ENCODE measurements around the gene VTI1A.

DNA sequence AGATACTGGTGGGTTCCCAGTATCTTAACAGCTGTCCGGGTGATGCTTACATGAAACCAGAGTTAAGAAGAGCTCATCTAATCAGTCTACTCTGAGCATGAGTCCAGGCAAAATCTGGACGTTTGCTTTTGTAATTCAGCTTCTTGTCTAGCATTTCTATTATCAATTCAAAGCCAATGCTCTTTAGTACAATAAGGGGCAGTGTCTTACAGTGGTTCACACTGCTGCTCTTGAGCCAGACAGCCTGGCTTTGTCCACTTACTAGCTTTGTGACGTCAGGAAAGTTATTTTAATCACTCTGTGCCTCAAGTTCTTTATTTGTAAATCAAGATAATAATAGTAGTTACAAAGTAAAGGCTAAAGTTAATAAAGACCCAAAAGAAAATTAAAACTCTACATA lies 275.7 kb downstream of the VTI1A start:
- TF ChIP-seq, protein P1, sequence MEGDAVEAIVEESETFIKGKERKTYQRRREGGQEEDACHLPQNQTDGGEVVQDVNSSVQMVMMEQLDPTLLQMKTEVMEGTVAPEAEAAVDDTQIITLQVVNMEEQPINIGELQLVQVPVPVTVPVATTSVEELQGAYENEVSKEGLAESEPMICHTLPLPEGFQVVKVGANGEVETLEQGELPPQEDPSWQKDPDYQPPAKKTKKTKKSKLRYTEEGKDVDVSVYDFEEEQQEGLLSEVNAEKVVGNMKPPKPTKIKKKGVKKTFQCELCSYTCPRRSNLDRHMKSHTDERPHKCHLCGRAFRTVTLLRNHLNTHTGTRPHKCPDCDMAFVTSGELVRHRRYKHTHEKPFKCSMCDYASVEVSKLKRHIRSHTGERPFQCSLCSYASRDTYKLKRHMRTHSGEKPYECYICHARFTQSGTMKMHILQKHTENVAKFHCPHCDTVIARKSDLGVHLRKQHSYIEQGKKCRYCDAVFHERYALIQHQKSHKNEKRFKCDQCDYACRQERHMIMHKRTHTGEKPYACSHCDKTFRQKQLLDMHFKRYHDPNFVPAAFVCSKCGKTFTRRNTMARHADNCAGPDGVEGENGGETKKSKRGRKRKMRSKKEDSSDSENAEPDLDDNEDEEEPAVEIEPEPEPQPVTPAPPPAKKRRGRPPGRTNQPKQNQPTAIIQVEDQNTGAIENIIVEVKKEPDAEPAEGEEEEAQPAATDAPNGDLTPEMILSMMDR (conservative IDR thresholded peaks at IDR 0.05; ENCODE audit: low read length): no peak
- no peak for TF ChIP-seq EZH2phosphoT487 (IDR thresholded peaks at IDR 0.05; ENCODE audit: borderline replicate concordance)

Measured in Loucy (cell line).